Measurements from ENCODE around the gene ANO4.

The ANO4 gene

DNA sequence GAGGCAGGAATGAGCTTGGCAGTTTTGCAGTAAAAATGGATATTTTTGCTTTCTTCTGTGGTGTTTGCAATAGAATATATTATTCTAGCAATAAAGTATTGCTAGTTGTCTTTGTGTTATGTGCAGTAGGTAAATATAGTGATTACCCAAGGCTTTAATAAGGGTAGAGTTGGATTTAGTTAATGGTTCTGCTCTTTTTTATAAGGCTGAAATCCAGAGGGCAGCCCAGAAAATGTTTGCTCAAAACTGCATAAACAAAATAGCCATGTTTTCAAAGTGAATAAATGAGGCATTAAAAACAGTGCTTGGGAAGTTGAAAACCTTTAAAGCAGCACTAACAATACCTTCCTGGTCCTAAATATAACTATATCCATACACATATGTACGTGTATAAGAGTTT, 253.1 kb downstream of the ANO4 start:
- CTCF ChIA-PET: interaction anchor here (0.6 to 0.7 kb wide), 2 partner anchors 10 to 1431 kb away, joined by 3 read pairs; no protein-coding TSS in a partner anchor
- Histone ChIP-seq H3K9me3 (ENCODE audit: control insufficient read depth, insufficient read depth, low read depth, low read length) (no peaks in the 10 kb centered on the region), H3K27ac (ENCODE audit: extremely low read depth, low read depth, low read length) (no peak overlapping the region)

GRCh38 chr12:101050631-101051030, 256.1 kb downstream of the ANO4 start:
- H3K4me1 ChIP-seq (ENCODE audit: control insufficient read depth, insufficient read depth, low read length): no peaks in the 10 kb centered on the region
- no peak overlapping the region for H3K4me3 ChIP-seq (ENCODE audit: low read depth, low read length)
- ChIA-PET POLR2A (no interaction called here), CTCF (no interaction called here)
- H3K36me3 ChIP-seq (ENCODE audit: control insufficient read depth in 2 of 2, insufficient read depth in 1 of 2, low read length in 2 of 2): no peaks in the 10 kb centered on the region
- no peak overlapping the region for H3K27ac ChIP-seq (ENCODE audit: extremely low read depth, low read depth, low read length)
- TF ChIP-seq ZNF248 (tag by site-specific recombination; IDR thresholded peaks at IDR 0.05) (no peak), ZNF623 (tag by site-specific recombination; IDR thresholded peaks at IDR 0.05) (no peak), ZNF548 (tag by site-specific recombination; IDR thresholded peaks at IDR 0.05) (no peak)
- H3K9me3 ChIP-seq (ENCODE audit: control insufficient read depth, insufficient read depth, low read depth, low read length): no peaks in the 10 kb centered on the region

More for the DNA sequence above, 253.1 kb downstream of the ANO4 start:
- TF ChIP-seq HOXD13 (CRISPR knock-in tag; IDR thresholded peaks at IDR 0.05; ENCODE audit: borderline replicate concordance) (no peak), ZNF292 (tag by site-specific recombination; IDR thresholded peaks at IDR 0.05; ENCODE audit: borderline replicate concordance, low read depth) (no peak), ZNF639 (tag by site-specific recombination; IDR thresholded peaks at IDR 0.05) (no peak), PRDM4 (tag by site-specific recombination; IDR thresholded peaks at IDR 0.05) (no peak), ZNF596 (tag by site-specific recombination; IDR thresholded peaks at IDR 0.05) (no peak), GFI1B (tag by site-specific recombination; IDR thresholded peaks at IDR 0.05) (no peak)
- TF ChIP-seq, protein P1, sequence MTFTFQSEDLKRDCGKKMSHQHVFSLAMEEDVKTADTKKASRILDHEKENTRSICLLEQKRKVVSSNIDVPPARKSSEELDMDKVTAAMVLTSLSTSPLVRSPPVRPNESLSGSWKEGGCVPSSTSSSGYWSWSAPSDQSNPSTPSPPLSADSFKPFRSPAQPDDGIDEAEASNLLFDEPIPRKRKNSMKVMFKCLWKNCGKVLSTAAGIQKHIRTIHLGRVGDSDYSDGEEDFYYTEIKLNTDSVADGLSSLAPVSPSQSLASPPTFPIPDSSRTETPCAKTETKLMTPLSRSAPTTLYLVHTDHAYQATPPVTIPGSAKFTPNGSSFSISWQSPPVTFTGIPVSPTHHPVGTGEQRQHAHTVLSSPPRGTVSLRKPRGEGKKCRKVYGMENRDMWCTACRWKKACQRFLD (tag by site-specific recombination; IDR thresholded peaks at IDR 0.05): no peak
- TF ChIP-seq, protein P2, sequence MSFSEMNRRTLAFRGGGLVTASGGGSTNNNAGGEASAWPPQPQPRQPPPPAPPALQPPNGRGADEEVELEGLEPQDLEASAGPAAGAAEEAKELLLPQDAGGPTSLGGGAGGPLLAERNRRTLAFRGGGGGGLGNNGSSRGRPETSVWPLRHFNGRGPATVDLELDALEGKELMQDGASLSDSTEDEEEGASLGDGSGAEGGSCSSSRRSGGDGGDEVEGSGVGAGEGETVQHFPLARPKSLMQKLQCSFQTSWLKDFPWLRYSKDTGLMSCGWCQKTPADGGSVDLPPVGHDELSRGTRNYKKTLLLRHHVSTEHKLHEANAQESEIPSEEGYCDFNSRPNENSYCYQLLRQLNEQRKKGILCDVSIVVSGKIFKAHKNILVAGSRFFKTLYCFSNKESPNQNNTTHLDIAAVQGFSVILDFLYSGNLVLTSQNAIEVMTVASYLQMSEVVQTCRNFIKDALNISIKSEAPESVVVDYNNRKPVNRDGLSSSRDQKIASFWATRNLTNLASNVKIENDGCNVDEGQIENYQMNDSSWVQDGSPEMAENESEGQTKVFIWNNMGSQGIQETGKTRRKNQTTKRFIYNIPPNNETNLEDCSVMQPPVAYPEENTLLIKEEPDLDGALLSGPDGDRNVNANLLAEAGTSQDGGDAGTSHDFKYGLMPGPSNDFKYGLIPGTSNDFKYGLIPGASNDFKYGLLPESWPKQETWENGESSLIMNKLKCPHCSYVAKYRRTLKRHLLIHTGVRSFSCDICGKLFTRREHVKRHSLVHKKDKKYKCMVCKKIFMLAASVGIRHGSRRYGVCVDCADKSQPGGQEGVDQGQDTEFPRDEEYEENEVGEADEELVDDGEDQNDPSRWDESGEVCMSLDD (tag by site-specific recombination; IDR thresholded peaks at IDR 0.05): no peak
- POLR2A ChIA-PET: no interaction called here
- no peak overlapping the region for H3K4me3 ChIP-seq (ENCODE audit: low read depth, low read length)
- no peaks in the 10 kb centered on the region for H3K36me3 ChIP-seq (ENCODE audit: control insufficient read depth in 2 of 2, insufficient read depth in 1 of 2, low read length in 2 of 2)
- H3K4me1 ChIP-seq (ENCODE audit: control insufficient read depth, insufficient read depth, low read length): no peaks in the 10 kb centered on the region

DNA sequence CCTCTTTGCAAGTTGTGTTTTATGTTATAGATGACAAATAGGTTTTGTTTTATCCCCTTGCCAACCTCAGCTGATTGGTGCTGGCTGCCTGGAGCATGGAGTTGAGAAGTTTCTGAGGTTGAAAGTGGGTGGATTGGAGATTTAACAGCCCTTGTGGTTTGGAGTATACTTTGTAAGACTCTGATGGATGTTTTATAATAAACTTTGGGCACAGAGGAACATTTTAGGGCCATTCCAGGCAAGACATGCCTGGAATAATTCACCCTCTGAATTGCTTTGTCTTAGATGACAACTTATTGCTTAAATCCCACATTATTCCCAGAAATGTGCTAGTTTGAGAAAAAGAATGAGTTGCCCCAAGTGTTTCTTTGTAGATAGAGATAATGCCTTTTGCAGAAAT, 256.6 kb downstream of the ANO4 start:
- H3K9me3 ChIP-seq (ENCODE audit: control insufficient read depth, insufficient read depth, low read depth, low read length): no peaks in the 10 kb centered on the region
- no peak overlapping the region for H3K4me3 ChIP-seq (ENCODE audit: low read depth, low read length)
- no peaks in the 10 kb centered on the region for H3K4me1 ChIP-seq (ENCODE audit: control insufficient read depth, insufficient read depth, low read length)
- H3K36me3 ChIP-seq (ENCODE audit: control insufficient read depth in 2 of 2, insufficient read depth in 1 of 2, low read length in 2 of 2): no peaks in the 10 kb centered on the region
- H3K27ac ChIP-seq (ENCODE audit: extremely low read depth, low read depth, low read length): no peak overlapping the region
- CTCF ChIA-PET: interaction anchor here (0.7 to 1.1 kb wide), 2 partner anchors 8 to 272 kb away, joined by 3 to 5 read pairs; no protein-coding TSS in a partner anchor
- POLR2A ChIA-PET: no interaction called here
- TF ChIP-seq ZNF280C (tag by site-specific recombination; IDR thresholded peaks at IDR 0.05) (no peak), HIC1 (tag by site-specific recombination; IDR thresholded peaks at IDR 0.05) (no peak), ZNF449 (tag by site-specific recombination; IDR thresholded peaks at IDR 0.05) (no peak)
- TF ChIP-seq, protein P3, sequence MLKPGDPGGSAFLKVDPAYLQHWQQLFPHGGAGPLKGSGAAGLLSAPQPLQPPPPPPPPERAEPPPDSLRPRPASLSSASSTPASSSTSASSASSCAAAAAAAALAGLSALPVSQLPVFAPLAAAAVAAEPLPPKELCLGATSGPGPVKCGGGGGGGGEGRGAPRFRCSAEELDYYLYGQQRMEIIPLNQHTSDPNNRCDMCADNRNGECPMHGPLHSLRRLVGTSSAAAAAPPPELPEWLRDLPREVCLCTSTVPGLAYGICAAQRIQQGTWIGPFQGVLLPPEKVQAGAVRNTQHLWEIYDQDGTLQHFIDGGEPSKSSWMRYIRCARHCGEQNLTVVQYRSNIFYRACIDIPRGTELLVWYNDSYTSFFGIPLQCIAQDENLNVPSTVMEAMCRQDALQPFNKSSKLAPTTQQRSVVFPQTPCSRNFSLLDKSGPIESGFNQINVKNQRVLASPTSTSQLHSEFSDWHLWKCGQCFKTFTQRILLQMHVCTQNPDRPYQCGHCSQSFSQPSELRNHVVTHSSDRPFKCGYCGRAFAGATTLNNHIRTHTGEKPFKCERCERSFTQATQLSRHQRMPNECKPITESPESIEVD (tag by site-specific recombination; IDR thresholded peaks at IDR 0.05): no peak

All from HEK293 (cell line).